ENCODE data around the gene RING1. TPM values are rescaled to one million over a fixed set of nuclear protein-coding genes. Genes with fewer than 3 reads are reported as not detected.

Gene RING1
- total RNA-seq, 1 experiment from 2014 or later = 45.9 TPM

GRCh38 chr6:33161354-33162331 is 46.7 kb upstream of the RING1 start:
- intact Hi-C loops (cut with micrococcal nuclease) = loop anchor here (1.0 kb wide), 2 partner anchors 36 to 87 kb away; no protein-coding TSS in a partner anchor
- peak overlapping the region; percentile 72 for H3K9ac ChIP-seq (ENCODE audit: low read length)
- no peaks in the 10 kb centered on the region for H4K20me1 ChIP-seq (ENCODE audit: insufficient read depth)
- BruUV-seq (replicated peaks) = TSS peak; percentile 86
- RAD21 ChIA-PET (ENCODE audit: low non-redundant PET in 1 of 2, low total read pairs in 2 of 2, uncharacterized antibody in 2 of 2, unreplicated experiment in 2 of 2) = interaction anchor here (0.6 to 1.1 kb wide), 6 partner anchors 10 to 113 kb away, joined by 3 to 6 read pairs (median 4); no protein-coding TSS in a partner anchor
- H3K9me2 ChIP-seq (ENCODE audit: insufficient read depth) = no peaks in the 10 kb centered on the region
- peak overlapping the region; percentile 52 to 61 for H3K4me3 ChIP-seq (replicated peaks in 1 of 2; ENCODE audit: low read depth in 1 of 2, low read length in 2 of 2)
- POLR2A ChIA-PET = no interaction called here
- H3K27me3 ChIP-seq (ENCODE audit: insufficient read depth, low read length) = no peaks in the 10 kb centered on the region
- DNase-seq (ENCODE audit: low read depth, low spot score) (peak; percentile 18), ATAC-seq (peak; percentile 89)
- peaks cover 11 to 29% of the 10 kb centered on the region in 2 experiments for H3K4me1 ChIP-seq (ENCODE audit: control insufficient read depth in 1 of 2, insufficient read depth in 2 of 2, low read length in 2 of 2)
- H3K79me2 ChIP-seq (ENCODE audit: insufficient read depth, low read length) = no peaks in the 10 kb centered on the region
- CTCF ChIA-PET = interaction anchor here (0.7 to 4.9 kb wide), 7 partner anchors 13 to 138 kb away, joined by 3 to 31 read pairs (median 6); no protein-coding TSS in a partner anchor
- H3K36me3 ChIP-seq (ENCODE audit: control insufficient read depth in 1 of 2, insufficient read depth in 2 of 2, low read length in 2 of 2) = no peaks in the 10 kb centered on the region
- H2AFZ ChIP-seq (ENCODE audit: low read depth, low read length, poor library complexity, severe bottlenecking) = peak overlapping the region; percentile 76
- H3K27ac ChIP-seq (ENCODE audit: low read depth, low read length) = peak overlapping the region; percentile 40
- peak overlapping the region; percentile 95 for H3K4me2 ChIP-seq (ENCODE audit: low read length)
- H3K9me3 ChIP-seq (ENCODE audit: control insufficient read depth in 1 of 2, insufficient read depth in 1 of 2, low read depth in 1 of 2, low read length in 2 of 2) = no peaks in the 10 kb centered on the region
- TF ChIP-seq TCF7L2 (IDR thresholded peaks at IDR 0.05; ENCODE audit: borderline replicate concordance, extremely low read depth, insufficient read depth, insufficient read length) (no peak), CBX3 (IDR thresholded peaks at IDR 0.05; ENCODE audit: low read depth) (no peak), ELF1 (IDR thresholded peaks at IDR 0.05; ENCODE audit: borderline replicate concordance, low read depth) (no peak), REST (IDR thresholded peaks at IDR 0.05; ENCODE audit: low read depth) (no peak), JUND (IDR thresholded peaks at IDR 0.05) (no peak), RAD21 (IDR thresholded peaks at IDR 0.05; ENCODE audit: low read depth) (peak; percentile 68), FOSL1 (IDR thresholded peaks at IDR 0.05; ENCODE audit: low read depth) (no peak), SRF (IDR thresholded peaks at IDR 0.05; ENCODE audit: low read depth) (no peak), EZH2 (IDR thresholded peaks at IDR 0.05) (no peak), EZH2phosphoT487 (IDR thresholded peaks at IDR 0.05; ENCODE audit: borderline replicate concordance) (no peak), CEBPB (IDR thresholded peaks at IDR 0.05; ENCODE audit: low read depth) (no peak), POLR2A (IDR thresholded peaks at IDR 0.05; ENCODE audit: borderline replicate concordance, extremely low read depth, insufficient read depth, insufficient read length) (peak; percentile 17), YY1 (IDR thresholded peaks at IDR 0.05; ENCODE audit: extremely low read depth, insufficient replicate concordance, low read depth, low read length) (peak; percentile 55), ZNF274 (IDR thresholded peaks at IDR 0.05; ENCODE audit: low read depth, low read length) (no peak)
- TF ChIP-seq, protein P1, sequence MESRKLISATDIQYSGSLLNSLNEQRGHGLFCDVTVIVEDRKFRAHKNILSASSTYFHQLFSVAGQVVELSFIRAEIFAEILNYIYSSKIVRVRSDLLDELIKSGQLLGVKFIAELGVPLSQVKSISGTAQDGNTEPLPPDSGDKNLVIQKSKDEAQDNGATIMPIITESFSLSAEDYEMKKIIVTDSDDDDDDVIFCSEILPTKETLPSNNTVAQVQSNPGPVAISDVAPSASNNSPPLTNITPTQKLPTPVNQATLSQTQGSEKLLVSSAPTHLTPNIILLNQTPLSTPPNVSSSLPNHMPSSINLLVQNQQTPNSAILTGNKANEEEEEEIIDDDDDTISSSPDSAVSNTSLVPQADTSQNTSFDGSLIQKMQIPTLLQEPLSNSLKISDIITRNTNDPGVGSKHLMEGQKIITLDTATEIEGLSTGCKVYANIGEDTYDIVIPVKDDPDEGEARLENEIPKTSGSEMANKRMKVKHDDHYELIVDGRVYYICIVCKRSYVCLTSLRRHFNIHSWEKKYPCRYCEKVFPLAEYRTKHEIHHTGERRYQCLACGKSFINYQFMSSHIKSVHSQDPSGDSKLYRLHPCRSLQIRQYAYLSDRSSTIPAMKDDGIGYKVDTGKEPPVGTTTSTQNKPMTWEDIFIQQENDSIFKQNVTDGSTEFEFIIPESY (IDR thresholded peaks at IDR 0.05; ENCODE audit: extremely low read depth, insufficient replicate concordance, low read length) = peak; percentile 15
- TF ChIP-seq, protein P2, sequence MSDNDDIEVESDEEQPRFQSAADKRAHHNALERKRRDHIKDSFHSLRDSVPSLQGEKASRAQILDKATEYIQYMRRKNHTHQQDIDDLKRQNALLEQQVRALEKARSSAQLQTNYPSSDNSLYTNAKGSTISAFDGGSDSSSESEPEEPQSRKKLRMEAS (IDR thresholded peaks at IDR 0.05) = no peak; the same call in 1 of the 2 replicates
- TF ChIP-seq, protein P3, sequence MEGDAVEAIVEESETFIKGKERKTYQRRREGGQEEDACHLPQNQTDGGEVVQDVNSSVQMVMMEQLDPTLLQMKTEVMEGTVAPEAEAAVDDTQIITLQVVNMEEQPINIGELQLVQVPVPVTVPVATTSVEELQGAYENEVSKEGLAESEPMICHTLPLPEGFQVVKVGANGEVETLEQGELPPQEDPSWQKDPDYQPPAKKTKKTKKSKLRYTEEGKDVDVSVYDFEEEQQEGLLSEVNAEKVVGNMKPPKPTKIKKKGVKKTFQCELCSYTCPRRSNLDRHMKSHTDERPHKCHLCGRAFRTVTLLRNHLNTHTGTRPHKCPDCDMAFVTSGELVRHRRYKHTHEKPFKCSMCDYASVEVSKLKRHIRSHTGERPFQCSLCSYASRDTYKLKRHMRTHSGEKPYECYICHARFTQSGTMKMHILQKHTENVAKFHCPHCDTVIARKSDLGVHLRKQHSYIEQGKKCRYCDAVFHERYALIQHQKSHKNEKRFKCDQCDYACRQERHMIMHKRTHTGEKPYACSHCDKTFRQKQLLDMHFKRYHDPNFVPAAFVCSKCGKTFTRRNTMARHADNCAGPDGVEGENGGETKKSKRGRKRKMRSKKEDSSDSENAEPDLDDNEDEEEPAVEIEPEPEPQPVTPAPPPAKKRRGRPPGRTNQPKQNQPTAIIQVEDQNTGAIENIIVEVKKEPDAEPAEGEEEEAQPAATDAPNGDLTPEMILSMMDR (IDR thresholded peaks at IDR 0.05 in 2 of 3, conservative IDR thresholded peaks at IDR 0.05 in 1 of 3; ENCODE audit: borderline replicate concordance in 1 of 3, insufficient read depth in 1 of 3, low read depth in 2 of 3, low read length in 2 of 3) = peak; percentile 72 to 91 (median 90); a peak in 5 of 6 replicates

All from HCT116 (cell line).